Bronchial epithelial cell (primary cell): Measurements from ENCODE around the gene SPANXC. TPM values are rescaled to one million over a fixed set of nuclear protein-coding genes. Genes with fewer than 3 reads are reported as not detected.
"Not testable (repeated sequence)": the region's sequence is repeated elsewhere in the genome, so short reads cannot be mapped to it uniquely, and the experiment has no call there.

ENCODE experiments used
- DNase-seq: peaks from one replicate; pipeline ENCODE4 v3.0.0-alpha.2; 2010; ENCODE audit warnings: low read depth
- FAIRE-seq: peaks from 2 replicates; lab custom pipeline; 2011; peaks lifted over from hg19 to GRCh38; lab: Jason Lieb, UNC
- H3K27me3 ChIP-seq: 2 replicates; pipeline ENCODE4 v1.5.1; 2011; ENCODE audit warnings: low read length; ENCODE audit not compliant: control insufficient read depth, insufficient read depth
- H3K36me3 ChIP-seq: 2 replicates; pipeline ENCODE4 v1.5.1; 2011; ENCODE audit warnings: low read length; ENCODE audit not compliant: control insufficient read depth, insufficient read depth
- H3K4me3 ChIP-seq: 2 replicates; pipeline ENCODE4 v1.5.1; 2011; ENCODE audit warnings: mild to moderate bottlenecking, low read depth, low read length, control low read depth
- total RNA-seq: library from RNA; depleted of rRNA; stranded (reverse); fragments of >200 nt; gene quantifications from 2 replicates; pipeline ENCODE4 v1.2.1, GENCODE V29; 2014
- TF ChIP-seq, protein P1 (sequence below): IDR thresholded peaks from 2 replicates; pipeline ENCODE4 v1.5.1; 2011; ENCODE audit warnings: mild to moderate bottlenecking, moderate library complexity, low read length, control low read depth, inconsistent platforms; ENCODE audit not compliant: insufficient read depth, severe bottlenecking

SPANXC gene, protein sequence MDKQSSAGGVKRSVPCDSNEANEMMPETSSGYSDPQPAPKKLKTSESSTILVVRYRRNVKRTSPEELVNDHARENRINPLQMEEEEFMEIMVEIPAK
- total RNA-seq = not detected in 2 replicates

DNA sequence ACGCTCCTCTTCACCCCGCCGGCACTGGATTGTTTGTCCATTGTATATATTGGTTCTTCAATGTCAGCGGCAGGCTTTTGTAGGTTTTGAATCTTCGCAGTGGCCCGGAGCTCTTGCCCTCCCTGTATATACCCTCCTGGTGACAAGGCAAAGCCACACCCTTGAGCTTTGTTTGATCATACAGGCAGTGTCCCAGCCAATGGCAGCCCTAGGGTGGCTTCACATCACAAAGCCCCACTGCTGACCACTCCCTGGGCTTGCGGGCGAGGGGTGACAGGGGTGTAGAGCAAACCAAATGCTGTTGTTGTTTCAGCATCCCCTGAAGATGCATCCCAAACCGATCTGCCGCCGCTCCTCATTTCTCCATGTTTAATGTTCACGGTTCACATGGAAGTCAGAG is at the start of gene SPANXC:
Gene SPANXC, minus strand, starts transcription at position 101 of the 400 bp plus-strand sequence. Its CDS starts 60 bp downstream, at position 41.
- H3K27me3 ChIP-seq, H3K36me3 ChIP-seq, FAIRE-seq, H3K4me3 ChIP-seq, DNase-seq: not testable (repeated sequence)

DNA sequence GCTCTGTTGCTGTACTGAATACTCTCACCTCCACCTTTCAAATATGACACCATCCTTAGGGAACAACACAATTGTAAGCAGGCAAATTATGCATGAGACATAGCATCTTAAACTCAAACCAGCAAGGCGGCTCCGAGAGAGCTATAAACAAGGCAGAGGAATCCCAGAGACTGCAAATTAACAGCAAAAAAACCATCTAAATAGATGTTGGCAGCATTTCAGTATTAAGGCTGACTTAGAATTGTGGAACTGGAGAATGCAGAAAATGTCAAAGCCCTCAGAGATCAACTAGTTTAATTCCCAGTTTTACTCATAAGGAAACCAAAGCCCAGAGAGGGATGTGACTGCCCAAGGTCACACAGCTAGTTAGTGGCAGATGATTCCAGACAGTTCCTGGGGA is 37.2 kb upstream of the SPANXC start:
- Histone ChIP-seq H3K27me3 (no peaks in the 10 kb centered on the region), H3K4me3 (no peak overlapping the region), H3K36me3 (no peaks in the 10 kb centered on the region)
- no peak for FAIRE-seq
- TF ChIP-seq, protein P1, sequence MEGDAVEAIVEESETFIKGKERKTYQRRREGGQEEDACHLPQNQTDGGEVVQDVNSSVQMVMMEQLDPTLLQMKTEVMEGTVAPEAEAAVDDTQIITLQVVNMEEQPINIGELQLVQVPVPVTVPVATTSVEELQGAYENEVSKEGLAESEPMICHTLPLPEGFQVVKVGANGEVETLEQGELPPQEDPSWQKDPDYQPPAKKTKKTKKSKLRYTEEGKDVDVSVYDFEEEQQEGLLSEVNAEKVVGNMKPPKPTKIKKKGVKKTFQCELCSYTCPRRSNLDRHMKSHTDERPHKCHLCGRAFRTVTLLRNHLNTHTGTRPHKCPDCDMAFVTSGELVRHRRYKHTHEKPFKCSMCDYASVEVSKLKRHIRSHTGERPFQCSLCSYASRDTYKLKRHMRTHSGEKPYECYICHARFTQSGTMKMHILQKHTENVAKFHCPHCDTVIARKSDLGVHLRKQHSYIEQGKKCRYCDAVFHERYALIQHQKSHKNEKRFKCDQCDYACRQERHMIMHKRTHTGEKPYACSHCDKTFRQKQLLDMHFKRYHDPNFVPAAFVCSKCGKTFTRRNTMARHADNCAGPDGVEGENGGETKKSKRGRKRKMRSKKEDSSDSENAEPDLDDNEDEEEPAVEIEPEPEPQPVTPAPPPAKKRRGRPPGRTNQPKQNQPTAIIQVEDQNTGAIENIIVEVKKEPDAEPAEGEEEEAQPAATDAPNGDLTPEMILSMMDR = no peak
- no peak for DNase-seq

DNA sequence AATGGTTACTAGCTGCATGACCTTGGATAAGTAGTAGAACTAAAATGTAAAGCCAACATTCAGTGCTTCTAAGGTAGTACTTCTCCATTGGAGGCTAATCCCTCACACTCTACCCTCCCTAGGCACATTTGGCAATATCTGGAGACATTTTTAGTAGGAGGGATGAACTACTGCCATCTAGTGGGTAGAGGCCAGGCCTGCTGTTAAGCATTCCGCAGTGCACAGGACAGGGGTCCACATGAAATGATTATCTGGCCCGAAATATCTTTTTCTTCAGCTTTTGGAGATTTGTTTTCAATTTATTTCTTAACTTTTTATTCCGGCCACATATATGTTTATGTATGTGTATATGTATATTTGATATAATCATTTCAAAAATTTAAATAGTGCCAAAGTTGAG is 36.0 kb upstream of the SPANXC start:
- H3K27me3 ChIP-seq = no peaks in the 10 kb centered on the region
- DNase-seq = peak; percentile 9
- no peaks in the 10 kb centered on the region for H3K36me3 ChIP-seq
- TF ChIP-seq, protein P1 = peak; percentile 53
- H3K4me3 ChIP-seq = no peak overlapping the region
- no peak for FAIRE-seq

DNA sequence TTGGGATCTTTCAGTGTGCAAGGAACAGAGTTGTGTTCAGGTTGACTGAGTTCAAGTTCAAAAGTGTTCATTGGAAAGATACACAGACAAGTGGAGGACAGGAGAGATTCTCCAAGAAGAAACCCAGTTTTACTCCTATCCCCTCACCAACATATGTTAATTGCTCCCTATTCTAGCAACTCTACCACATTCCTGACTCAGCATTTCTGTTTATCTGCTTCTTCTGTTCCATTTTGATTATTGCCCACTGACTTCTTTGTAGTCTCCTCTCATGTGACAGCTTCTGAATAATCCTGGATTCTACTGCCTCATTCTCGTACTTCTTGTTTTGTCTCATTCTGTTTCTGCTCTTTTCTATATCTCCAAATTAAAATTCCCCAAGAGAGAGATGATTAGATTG is 15.8 kb upstream of the SPANXC start:
- H3K36me3 ChIP-seq = no peaks in the 10 kb centered on the region
- FAIRE-seq (no peak), DNase-seq (no peak)
- TF ChIP-seq, protein P1 = no peak
- H3K4me3 ChIP-seq = no peak overlapping the region
- no peaks in the 10 kb centered on the region for H3K27me3 ChIP-seq

DNA sequence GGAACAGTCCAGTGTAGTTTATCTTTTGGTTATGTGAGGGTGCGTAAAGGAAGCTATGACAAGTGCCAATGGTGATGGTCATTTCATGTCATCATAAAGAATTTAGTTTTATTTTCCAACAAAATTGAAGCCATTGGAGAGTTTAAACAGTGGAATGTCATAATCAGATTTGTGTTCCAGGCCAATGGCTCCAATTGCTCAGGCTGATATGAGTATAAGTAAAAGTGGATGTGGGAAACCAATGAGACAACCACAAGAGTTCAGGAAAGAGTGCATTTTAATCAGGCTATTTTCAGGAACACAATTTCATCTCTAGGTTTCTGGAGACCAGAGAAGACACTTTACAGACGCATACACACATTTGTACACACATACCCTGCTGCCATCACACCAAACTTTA is 20.7 kb downstream of the SPANXC start:
- FAIRE-seq (no peak), DNase-seq (no peak)
- H3K27me3 ChIP-seq = no peaks in the 10 kb centered on the region
- H3K36me3 ChIP-seq = no peaks in the 10 kb centered on the region
- TF ChIP-seq, protein P1 = no peak
- H3K4me3 ChIP-seq = no peak overlapping the region

DNA sequence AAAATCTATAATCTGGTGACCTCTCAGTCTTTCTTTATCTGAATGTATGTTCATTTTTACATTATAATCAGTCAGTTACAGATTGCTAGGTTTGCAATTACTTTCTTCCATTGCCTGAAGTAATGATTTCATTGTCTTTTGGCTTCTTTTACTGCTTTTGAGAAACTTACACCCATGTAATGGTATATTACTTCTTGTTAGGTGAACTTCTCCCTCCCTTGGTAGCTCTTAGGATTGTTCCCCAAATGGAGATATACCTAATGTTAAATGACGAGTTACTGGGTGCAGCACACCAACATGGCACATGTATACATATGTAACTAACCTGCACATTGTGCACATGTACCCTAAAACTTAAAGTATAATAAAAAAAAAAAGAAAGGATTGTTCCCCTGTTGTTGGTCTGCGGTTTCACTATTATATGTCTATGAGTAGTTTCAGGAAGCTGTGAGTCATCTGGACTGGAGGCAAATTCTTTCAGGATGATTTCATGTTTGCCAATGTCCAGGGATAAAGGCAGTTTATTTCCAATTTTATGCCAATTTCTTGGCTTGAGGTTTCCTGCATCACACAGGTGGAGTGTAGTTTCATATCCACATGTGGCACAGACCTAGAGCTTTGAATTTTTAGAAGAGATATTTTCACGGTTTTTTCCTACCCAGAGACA is 21.8 kb downstream of the SPANXC start:
- Histone ChIP-seq H3K36me3 (no peaks in the 10 kb centered on the region), H3K27me3 (no peaks in the 10 kb centered on the region), H3K4me3 (no peak overlapping the region)
- DNase-seq = peak; percentile 79
- FAIRE-seq = no peak
- TF ChIP-seq, protein P1 = no peak
